Motor neuron (in vitro differentiated cells): ENCODE results near the gene GOLGA6C. TPM values are rescaled to one million over a fixed set of nuclear protein-coding genes. Genes with fewer than 3 reads are reported as not detected.
"Not testable (repeated sequence)": the region's sequence is repeated elsewhere in the genome, so short reads cannot be mapped to it uniquely, and the experiment has no call there.

Experiments used
- ATAC-seq, 8 experiments: fragments of 200-7000 bp; cut with Tn5 transposase; replicated peaks in 6 of 8; 2 replicates each; pipeline ENCODE4 v1.8.0; 2021; ENCODE audit warnings: mild to moderate bottlenecking in 8 of 8, moderate library complexity in 8 of 8
- H3K27ac ChIP-seq, 2 donors: fragments of 250-450 bp; sonication (Bioruptor Pico); 2 replicates each; pipeline ENCODE4 v1.9.0; 2021; ENCODE audit warnings: antibody characterized with exemption in 2 of 2, mild to moderate bottlenecking in 2 of 2, moderate library complexity in 1 of 2
- H3K4me1 ChIP-seq, 2 donors: fragments of 250-450 bp; sonication (Bioruptor Pico); replicated peaks in 1 of 2; 2 replicates each; pipeline ENCODE4 v1.6.1; 2021; ENCODE audit warnings: antibody characterized with exemption in 2 of 2, mild to moderate bottlenecking in 2 of 2, moderate library complexity in 1 of 2
- H3K4me3 ChIP-seq, 5 donors: fragments of 250-450 bp; sonication (Bioruptor Pico); 2 replicates each; pipeline ENCODE4 v1.9.0; 2021; ENCODE audit warnings: antibody characterized with exemption in 5 of 5, mild to moderate bottlenecking in 5 of 5, moderate library complexity in 4 of 5
- WGBS, 10 experiments: fragments of 450-650 bp; shearing (Covaris generic); methylation state at CpG; one replicate each; pipeline ENCODE4 v1.0.0; 2022; 5-methylcytosine and 5-hydroxymethylcytosine counted together
- in situ Hi-C, 9 experiments: fragments of 400-800 bp; cut with MboI; loops; one replicate each; pipeline ENCODE4 v1.15.0; 2021; ENCODE audit warnings: low sequenced_read_pairs in 9 of 9, low pct_unique_long_range_greater_than_20kb in 2 of 9; ENCODE audit not compliant: unreplicated experiment in 9 of 9
- total RNA-seq, 8 experiments: library from RNA; unstranded; fragments of 300-600 nt; gene quantifications; 2 replicates each; pipeline versions ENCODE4 v1.2.3 to v1.2.4, GENCODE V29; 2022

Gene GOLGA6C
- total RNA-seq, 8 experiments from 2014 or later, result 0.54 to 1.6 TPM; not detected in 6

GRCh38 chr15:75299311-75299688 is 41.2 kb downstream of the GOLGA6C start:
- ATAC-seq, result peak; percentile 67 to 99 (median 84)
- H3K27ac ChIP-seq, in situ Hi-C loops, H3K4me3 ChIP-seq, H3K4me1 ChIP-seq: not testable (repeated sequence)
- WGBS, 10 experiments, result no CpG with 5 or more reads among the region's 6 CpGs

- not testable (repeated sequence) for H3K4me3 ChIP-seq, H3K4me1 ChIP-seq, ATAC-seq, H3K27ac ChIP-seq
- 59 to 75% (median 71%) methylated on average over 1 to 4 of the region's 6 CpGs; no CpG with 5 or more reads in 7 of the 10 experiments for WGBS, 10 experiments
- in situ Hi-C loops, result loop anchor here in 1 of 9 experiments (25.0 kb wide), 1 partner anchor 288 kb away; the partner anchor contains the start of gene PPCDC
Measured at GRCh38 chr15:75300026-75300425, 41.9 kb downstream of the GOLGA6C start.

GRCh38 chr15:75302318-75302717 is 44.2 kb downstream of the GOLGA6C start:
- in situ Hi-C loops, result loop anchor here in 1 of 9 experiments (25.0 kb wide), 1 partner anchor 290 kb away; the partner anchor contains the start of gene PPCDC
- 40 to 80% (median 70%) methylated on average over 1 to 3 of the region's 9 CpGs; no CpG with 5 or more reads in 7 of the 10 experiments for WGBS, 10 experiments
- no peak for ATAC-seq
- Histone ChIP-seq H3K4me3 (no peak overlapping the region), H3K27ac (no peak overlapping the region), H3K4me1 (no peaks in the 10 kb centered on the region)

- in situ Hi-C loops, result loop anchor here in 1 of 9 experiments (25.0 kb wide), 1 partner anchor 290 kb away; the partner anchor contains the start of gene PPCDC
- H3K27ac ChIP-seq, ATAC-seq, H3K4me1 ChIP-seq, H3K4me3 ChIP-seq: not testable (repeated sequence)
- 71 to 88% (median 80%) methylated on average over 2 to 4 of the region's 4 CpGs; no CpG with 5 or more reads in 7 of the 10 experiments for WGBS, 10 experiments
Measured at GRCh38 chr15:75302753-75303152, 44.6 kb downstream of the GOLGA6C start.

- 5 to 72% (median 63%) methylated on average over 1 to 3 of the region's 3 CpGs for WGBS, 10 experiments
- Histone ChIP-seq H3K4me1 (no peaks in the 10 kb centered on the region), H3K27ac (no peak overlapping the region), H3K4me3 (no peak overlapping the region)
- ATAC-seq, result no peak
- in situ Hi-C loops, result loop anchor here in 1 of 9 experiments (25.0 kb wide), 1 partner anchor 294 kb away; the partner anchor contains the start of gene PPCDC
Measured at GRCh38 chr15:75306188-75306587, 48.1 kb downstream of the GOLGA6C start.

- ATAC-seq, result peak in 7 of 8 experiments; percentile 33 to 94 (median 68)
- in situ Hi-C loops, result loop anchor here in 1 of 9 experiments (25.0 kb wide), 1 partner anchor 296 kb away; the partner anchor contains the start of gene PPCDC
- Histone ChIP-seq H3K4me1 (no peaks in the 10 kb centered on the region), H3K4me3 (no peak overlapping the region), H3K27ac (no peak overlapping the region)
- WGBS, 10 experiments, result 37 to 88% (median 61%) methylated on average over 3 to 11 of the region's 15 CpGs
Measured at GRCh38 chr15:75307778-75308390, 49.8 kb downstream of the GOLGA6C start.

GRCh38 chr15:75309711-75310110 is 51.6 kb downstream of the GOLGA6C start:
- Histone ChIP-seq H3K4me1 (no peaks in the 10 kb centered on the region), H3K4me3 (no peak overlapping the region), H3K27ac (no peak overlapping the region)
- peak in 2 of 8 experiments; percentile 28 to 30 for ATAC-seq
- in situ Hi-C loops, result loop anchor here in 1 of 9 experiments (25.0 kb wide), 1 partner anchor 297 kb away; the partner anchor contains the start of gene PPCDC

GRCh38 chr15:75312548-75312947 is 54.4 kb downstream of the GOLGA6C start:
- in situ Hi-C loops, result loop anchor here in 1 of 9 experiments (25.0 kb wide), 1 partner anchor 300 kb away; the partner anchor contains the start of gene PPCDC
- not testable (repeated sequence) for ATAC-seq, H3K27ac ChIP-seq, H3K4me3 ChIP-seq, H3K4me1 ChIP-seq
- 80 to 100% methylated on average over 1 of the region's 1 CpG; no CpG with 5 or more reads in 8 of the 10 experiments for WGBS, 10 experiments

- in situ Hi-C loops, result loop anchor here in 1 of 9 experiments (25.0 kb wide), 1 partner anchor 301 kb away; the partner anchor contains the start of gene PPCDC
- H3K4me1 ChIP-seq, result no peaks in the 10 kb centered on the region
- WGBS, 10 experiments, result 50 to 100% (median 67%) methylated on average over 1 to 9 of the region's 13 CpGs; no CpG with 5 or more reads in 3 of the 10 experiments
- no peak overlapping the region for H3K4me3 ChIP-seq
- ATAC-seq, result no peak
- no peak overlapping the region for H3K27ac ChIP-seq
Measured at GRCh38 chr15:75313116-75313845, 55.1 kb downstream of the GOLGA6C start.

GRCh38 chr15:75314552-75315290 is 56.6 kb downstream of the GOLGA6C start:
- in situ Hi-C loops, result loop anchor here in 1 of 9 experiments (25.0 kb wide), 1 partner anchor 302 kb away; the partner anchor contains the start of gene PPCDC
- ATAC-seq, result no peak
- Histone ChIP-seq H3K4me1 (no peaks in the 10 kb centered on the region), H3K27ac (no peak overlapping the region), H3K4me3 (no peak overlapping the region)
- 25 to 100% (median 64%) methylated on average over 1 to 5 of the region's 5 CpGs; no CpG with 5 or more reads in 1 of the 10 experiments for WGBS, 10 experiments

- not testable (repeated sequence) for H3K27ac ChIP-seq, H3K4me1 ChIP-seq, ATAC-seq, H3K4me3 ChIP-seq
- 20 to 86% (median 80%) methylated on average over 1 to 3 of the region's 5 CpGs; no CpG with 5 or more reads in 4 of the 10 experiments for WGBS, 10 experiments
- in situ Hi-C loops, result loop anchor here in 1 of 9 experiments (25.0 kb wide), 1 partner anchor 307 kb away; the partner anchor contains the start of gene PPCDC
Measured at GRCh38 chr15:75319231-75319897, 61.2 kb downstream of the GOLGA6C start.
